Endothelial cell of umbilical vein (primary cell): ENCODE data around the gene CKLF. TPM values are rescaled to one million over a fixed set of nuclear protein-coding genes. Genes with fewer than 3 reads are reported as not detected.

ENCODE experiments used
- BruUV-seq: library from RNA; stranded (reverse); fragments of 400-500 nt; replicated peaks from 2 replicates; lab custom pipeline; 2021; lab: Mats Ljungman, UMichigan
- CTCF ChIA-PET: fragments of 300-600, 350-600 bp; sonication (Branson Sonifier 250); formaldehyde crosslinking; loops from one replicate; lab custom pipeline; 2021; ENCODE audit warnings: antibody characterized with exemption, inconsistent platforms; lab: Charles Lee
- POLR2A ChIA-PET: fragments of 300-600, 350-600 bp; sonication (Branson Sonifier 250); formaldehyde crosslinking; loops from one replicate; lab custom pipeline; 2021; ENCODE audit warnings: antibody characterized with exemption, inconsistent platforms; lab: Charles Lee
- DNase-seq: peaks from one replicate; pipeline ENCODE4 v3.0.0-alpha.2; 2011; ENCODE audit warnings: low read depth, low spot score
- FAIRE-seq: peaks from 2 replicates; lab custom pipeline; 2011; peaks lifted over from hg19 to GRCh38; lab: Jason Lieb, UNC
- H2AFZ ChIP-seq: 2 replicates; pipeline ENCODE4 v1.6.0; 2012; ENCODE audit warnings: low read depth, low read length, control low read depth, inconsistent platforms
- H3K27ac ChIP-seq: 2 replicates; pipeline ENCODE4 v1.5.1; 2011; ENCODE audit warnings: low read depth, mild to moderate bottlenecking, control low read depth, low read length, moderate library complexity; ENCODE audit not compliant: insufficient read depth
- H3K27me3 ChIP-seq, 2 experiments: 2 replicates each; pipeline versions ENCODE4 v1.6.0 to v1.6.1; 2011; ENCODE audit warnings: low read length in 2 of 2, mixed read lengths in 1 of 2; ENCODE audit not compliant: control insufficient read depth in 2 of 2, insufficient read depth in 2 of 2
- H3K36me3 ChIP-seq, 2 experiments: 2 replicates in 1 of 2; 3 replicates in 1 of 2; pipeline ENCODE4 v1.5.1; 2011; ENCODE audit warnings: low read length in 2 of 2, mild to moderate bottlenecking in 1 of 2, moderate library complexity in 1 of 2; ENCODE audit not compliant: control insufficient read depth in 2 of 2, insufficient read depth in 2 of 2; ENCODE audit errors: extremely low read depth in 1 of 2
- H3K4me1 ChIP-seq: 3 replicates; pipeline ENCODE4 v1.5.1; 2011; ENCODE audit warnings: mild to moderate bottlenecking, low read length; ENCODE audit not compliant: control insufficient read depth, insufficient read depth; ENCODE audit errors: extremely low read depth
- H3K4me2 ChIP-seq: 2 replicates; pipeline ENCODE4 v1.6.1; 2011; ENCODE audit warnings: low read length, control low read depth, mixed read lengths; ENCODE audit not compliant: insufficient read depth
- H3K4me3 ChIP-seq, 3 experiments: fragments of 200-600 bp in 1 of 3; sonication (generic), shearing (Covaris generic) in 1 of 3; replicated peaks in 1 of 3; 2 replicates each; pipeline ENCODE4 v1.5.1; 2011 to 2016; ENCODE audit warnings: control low read depth in 3 of 3, low read length in 3 of 3, mild to moderate bottlenecking in 2 of 3, inconsistent platforms in 1 of 3, low read depth in 1 of 3, moderate library complexity in 1 of 3; ENCODE audit not compliant: insufficient read depth in 1 of 3
- H3K79me2 ChIP-seq: 2 replicates; pipeline ENCODE4 v1.6.0; 2012; ENCODE audit warnings: low read length, inconsistent platforms; ENCODE audit not compliant: control insufficient read depth, insufficient read depth
- H3K9ac ChIP-seq: replicated peaks from 2 replicates; pipeline ENCODE3; 2011; ENCODE audit warnings: low read length, control low read depth; ENCODE audit not compliant: insufficient read depth; ENCODE audit errors: extremely low read depth
- H3K9me1 ChIP-seq: replicated peaks from 3 replicates; pipeline ENCODE4 v1.6.0; 2011; ENCODE audit warnings: mild to moderate bottlenecking, low read length; ENCODE audit not compliant: control insufficient read depth, insufficient read depth; ENCODE audit errors: extremely low read depth
- H3K9me3 ChIP-seq: replicated peaks from 2 replicates; pipeline ENCODE4 v1.5.1; 2012; ENCODE audit warnings: low read length, inconsistent platforms; ENCODE audit not compliant: control insufficient read depth, insufficient read depth
- H4K20me1 ChIP-seq: replicated peaks from 2 replicates; pipeline ENCODE3; 2011; ENCODE audit warnings: mild to moderate bottlenecking, low read length; ENCODE audit not compliant: control insufficient read depth, insufficient read depth; ENCODE audit errors: extremely low read depth
- EZH2 ChIP-seq: IDR thresholded peaks from 2 replicates; pipeline ENCODE4 v1.6.1; 2012; ENCODE audit warnings: borderline replicate concordance, low read depth, mild to moderate bottlenecking, moderate library complexity, low read length, inconsistent platforms; ENCODE audit not compliant: severe bottlenecking
- FOS ChIP-seq: IDR thresholded peaks from 2 replicates; pipeline ENCODE4 v1.6.1; 2011; ENCODE audit warnings: mild to moderate bottlenecking, low read length, moderate library complexity, borderline replicate concordance; ENCODE audit not compliant: insufficient read depth
- GATA2 ChIP-seq: IDR thresholded peaks from 2 replicates; pipeline ENCODE4 v1.7.0; 2011; ENCODE audit warnings: low read depth, mild to moderate bottlenecking, moderate library complexity, mixed read lengths, low read length; ENCODE audit not compliant: insufficient read length, insufficient read depth
- JUN ChIP-seq: IDR thresholded peaks from 2 replicates; pipeline ENCODE4 v1.6.1; 2011; ENCODE audit warnings: borderline replicate concordance, low read depth; ENCODE audit not compliant: insufficient read length, insufficient read depth
- MAX ChIP-seq: IDR thresholded peaks from 2 replicates; pipeline ENCODE4 v1.6.1; 2011; ENCODE audit not compliant: insufficient read depth, insufficient read length
- MYC ChIP-seq: IDR thresholded peaks from one replicate; pipeline ENCODE4 v1.6.1; 2011; ENCODE audit warnings: mild to moderate bottlenecking, low read depth, low read length
- POLR2A ChIP-seq: IDR thresholded peaks from 2 replicates; pipeline ENCODE4 v1.6.1; 2012; ENCODE audit warnings: low read depth, mild to moderate bottlenecking, control low read depth, low read length
- POLR2AphosphoS5 ChIP-seq: IDR thresholded peaks from 2 replicates; pipeline ENCODE4 v1.6.1; 2012; ENCODE audit warnings: low read depth, mild to moderate bottlenecking, control low read depth, low read length, moderate library complexity; ENCODE audit not compliant: insufficient read depth
- dilution Hi-C: fragments of 300-500 bp; cut with MboI; formaldehyde crosslinking; loops from one replicate; pipeline ENCODE4 v1.15.0; 2019; ENCODE audit warnings: low sequenced_read_pairs; ENCODE audit not compliant: extremely low pct_ligation_motif_present
- intact Hi-C: fragments of 100-400 bp; cut with micrococcal nuclease; formaldehyde crosslinking; loops from one replicate; pipeline ENCODE4 v1.10.0; 2022
- polyA plus RNA-seq, 4 experiments: library from polyadenylated mRNA; depleted of rRNA in 3 of 4; stranded (reverse) in 3 of 4; unstranded in 1 of 4; fragments of >200 nt; gene quantifications; 2 replicates each; pipeline versions ENCODE4 v1.2.1 to v1.2.3, GENCODE V29; 2011 to 2012; ENCODE audit warnings: missing spikeins in 1 of 4
- total RNA-seq: library from RNA; stranded (reverse); gene quantifications from 2 replicates; pipeline ENCODE4 v1.2.3, GENCODE V29; 2021

The CKLF gene
- total and polyA plus RNA-seq, 2 donors (not counting 3 experiments of a cell fraction or from before 2014, with no cell fraction given), result 80.0 to 209 TPM

- dilution Hi-C loops (no loop called here), intact Hi-C loops (loop anchor here (1.0 kb wide), 1 partner anchor 152 kb away; no protein-coding TSS in a partner anchor)
- ChIA-PET POLR2A (interaction anchor here (1.2 kb wide), 1 partner anchor 40 kb away, joined by 4 read pairs; the partner anchor contains the start of gene CKLF), CTCF (interaction anchor here (0.6 to 4.1 kb wide), 20 partner anchors 9 to 318 kb away, joined by 3 to 32 read pairs (median 5); partner anchors contain the start of genes CKLF and NAE1)
- no peak overlapping the region for H3K4me2 ChIP-seq
- peak overlapping the region; percentile 67 for H3K9ac ChIP-seq
- H3K4me1 ChIP-seq, result peaks cover 64% of the 10 kb centered on the region
- peak; percentile 36 for DNase-seq
- no peaks in the 10 kb centered on the region for H3K9me3 ChIP-seq
- H4K20me1 ChIP-seq, result no peaks in the 10 kb centered on the region
- TF ChIP-seq MAX (no peak), POLR2AphosphoS5 (no peak), POLR2A (no peak), GATA2 (no peak), EZH2 (no peak), MYC (no peak), JUN (no peak), FOS (no peak)
- peak overlapping the region; percentile 86 for H3K27ac ChIP-seq
- no peaks in the 10 kb centered on the region for H3K36me3 ChIP-seq
- H3K9me1 ChIP-seq, result no peaks in the 10 kb centered on the region
- H2AFZ ChIP-seq, result no peak overlapping the region
- no peaks in the 10 kb centered on the region for H3K79me2 ChIP-seq
- FAIRE-seq, result peak; percentile 77
- H3K4me3 ChIP-seq, result no peak overlapping the region
- no peaks in the 10 kb centered on the region for H3K27me3 ChIP-seq
- BruUV-seq, result no TSS peak
These were observed 39.9 kb upstream of the CKLF start for GRCh38 chr16:66512272-66513110.
